Liver (tissue), 9 donors: ENCODE measurements around the gene MMP25. TPM values are rescaled to one million over a fixed set of nuclear protein-coding genes. Genes with fewer than 3 reads are reported as not detected.

ENCODE experiments used
- DNase-seq: peaks from one replicate; pipeline ENCODE4 v3.0.0-alpha.2; 2017; ENCODE audit warnings: low spot score
- H3K27ac ChIP-seq, 2 donors: one replicate each; pipeline ENCODE4 v1.7.0; 2013; ENCODE audit warnings: inconsistent platforms in 2 of 2, low read length in 2 of 2, control low read depth in 1 of 2, low read depth in 1 of 2, mild to moderate bottlenecking in 1 of 2
- H3K27me3 ChIP-seq, 4 donors: one replicate each; pipeline versions ENCODE4 v1.6.1 to v1.7.0; 2013; ENCODE audit warnings: low read length in 3 of 4, inconsistent platforms in 1 of 4, mild to moderate bottlenecking in 1 of 4, moderate library complexity in 1 of 4; ENCODE audit not compliant: control insufficient read depth in 4 of 4, insufficient read depth in 4 of 4
- H3K36me3 ChIP-seq, 4 donors: one replicate each; pipeline versions ENCODE4 v1.6.1 to v1.7.0; 2013; ENCODE audit warnings: low read length in 3 of 4, mild to moderate bottlenecking in 3 of 4, low read depth in 1 of 4, moderate library complexity in 1 of 4; ENCODE audit not compliant: control insufficient read depth in 4 of 4, insufficient read depth in 3 of 4
- H3K4me1 ChIP-seq, 4 donors: one replicate each; pipeline versions ENCODE4 v1.6.1 to v1.7.0; 2013; ENCODE audit warnings: low read length in 3 of 4, mild to moderate bottlenecking in 3 of 4, moderate library complexity in 1 of 4; ENCODE audit not compliant: control insufficient read depth in 4 of 4, insufficient read depth in 4 of 4
- H3K4me3 ChIP-seq, 3 donors: one replicate each; pipeline versions ENCODE4 v1.6.1 to v1.7.0; 2013; ENCODE audit warnings: low read length in 3 of 3, control low read depth in 1 of 3, low read depth in 1 of 3, mild to moderate bottlenecking in 1 of 3
- H3K9ac ChIP-seq, 2 donors: one replicate each; pipeline ENCODE4 v1.7.0; 2013; ENCODE audit warnings: low read length in 2 of 2, mild to moderate bottlenecking in 2 of 2, moderate library complexity in 2 of 2, control low read depth in 1 of 2, low read depth in 1 of 2
- H3K9me3 ChIP-seq, 4 donors: one replicate each; pipeline versions ENCODE4 v1.6.1 to v1.7.0; 2013; ENCODE audit warnings: low read length in 3 of 4; ENCODE audit not compliant: control insufficient read depth in 4 of 4
- ATF3 ChIP-seq: IDR thresholded peaks from 2 replicates; pipeline ENCODE4 v1.6.1; 2016; ENCODE audit warnings: antibody characterized with exemption
- CTCF ChIP-seq: fragments of 150-350 bp; IDR thresholded peaks from 2 replicates; pipeline ENCODE4 v1.5.1; 2017; ENCODE audit warnings: improper control_type of control experiment, low read depth, low read length; ENCODE audit not compliant: missing input control
- EGR1 ChIP-seq, 2 donors: IDR thresholded peaks; 2 replicates each; pipeline ENCODE4 v1.6.1; 2016 to 2018; ENCODE audit warnings: antibody characterized with exemption in 2 of 2, low read depth in 2 of 2
- FOXA1 ChIP-seq: IDR thresholded peaks from 2 replicates; pipeline ENCODE4 v1.6.1; 2016; ENCODE audit warnings: antibody characterized with exemption
- FOXA2 ChIP-seq: IDR thresholded peaks from 2 replicates; pipeline ENCODE4 v1.6.1; 2016; ENCODE audit warnings: antibody characterized with exemption
- GABPA ChIP-seq, 2 donors: IDR thresholded peaks in 1 of 2; conservative IDR thresholded peaks in 1 of 2; 2 replicates each; pipeline ENCODE4 v1.6.1; 2016; ENCODE audit warnings: antibody characterized with exemption in 2 of 2, mild to moderate bottlenecking in 1 of 2, moderate library complexity in 1 of 2
- HNF4A ChIP-seq, 2 donors: conservative IDR thresholded peaks; 2 replicates each; pipeline ENCODE4 v1.6.1; 2016; ENCODE audit warnings: antibody characterized with exemption in 2 of 2, mild to moderate bottlenecking in 2 of 2
- HNF4G ChIP-seq: IDR thresholded peaks from 2 replicates; pipeline ENCODE4 v1.6.1; 2016; ENCODE audit warnings: antibody characterized with exemption
- JUND ChIP-seq, 2 donors: IDR thresholded peaks; 2 replicates each; pipeline ENCODE4 v1.6.1; 2016; ENCODE audit warnings: antibody characterized with exemption in 2 of 2
- MAX ChIP-seq: IDR thresholded peaks from 2 replicates; pipeline ENCODE4 v1.6.1; 2016; ENCODE audit warnings: antibody characterized with exemption
- NR2F2 ChIP-seq: IDR thresholded peaks from 2 replicates; pipeline ENCODE4 v1.6.1; 2016; ENCODE audit warnings: antibody characterized with exemption
- RAD21 ChIP-seq, 2 donors: IDR thresholded peaks; 2 replicates each; pipeline ENCODE4 v1.6.1; 2016; ENCODE audit warnings: antibody characterized with exemption in 2 of 2, mild to moderate bottlenecking in 2 of 2
- REST ChIP-seq: IDR thresholded peaks from 2 replicates; pipeline ENCODE4 v1.6.1; 2016; ENCODE audit warnings: antibody characterized with exemption, mild to moderate bottlenecking
- RXRA ChIP-seq, 2 donors: IDR thresholded peaks; 2 replicates each; pipeline ENCODE4 v1.6.1; 2017 to 2018; ENCODE audit warnings: antibody characterized with exemption in 2 of 2, mild to moderate bottlenecking in 1 of 2
- SP1 ChIP-seq: IDR thresholded peaks from 2 replicates; pipeline ENCODE4 v1.6.1; 2018; ENCODE audit warnings: antibody characterized with exemption, mild to moderate bottlenecking
- TAF1 ChIP-seq: conservative IDR thresholded peaks from 2 replicates; pipeline ENCODE4 v1.6.1; 2016; ENCODE audit warnings: antibody characterized with exemption, mild to moderate bottlenecking
- YY1 ChIP-seq: IDR thresholded peaks from 2 replicates; pipeline ENCODE4 v1.6.1; 2016; ENCODE audit warnings: antibody characterized with exemption, mild to moderate bottlenecking
- ZBTB33 ChIP-seq: IDR thresholded peaks from 2 replicates; pipeline ENCODE4 v1.6.1; 2016; ENCODE audit warnings: antibody characterized with exemption
- WGBS: extraction: QIAGEN DNeasy Blood & Tissue Kit; methylation state at CpG from one replicate; pipeline ENCODE4 v1.1.7; 2013; 5-methylcytosine and 5-hydroxymethylcytosine counted together
- polyA plus RNA-seq, 2 donors: library from polyadenylated mRNA; stranded (reverse) in 1 of 2; unstranded in 1 of 2; fragments of 200-250 nt in 1 of 2; fragments of >200 nt in 1 of 2; fragmentation: Nextera tagmentation in 1 of 2; extraction: Ambion mirVana in 1 of 2; gene quantifications; one replicate each; pipeline versions ENCODE4 v1.2.1 to v1.2.3, GENCODE V29; 2013 to 2015
- total RNA-seq, 2 donors: library from RNA; depleted of rRNA; stranded (reverse); fragments of >200 nt; gene quantifications; one replicate each; pipeline ENCODE4 v1.2.3, GENCODE V29; 2014
- donor health status: healthy.
- donor health status: healthy.
- donor health status: healthy.
- donor health status: healthy.
- donor health status: healthy.

The MMP25 gene
- total and polyA plus RNA-seq, 4 donors: 0.47 to 2.7 (median 0.96) TPM

GRCh38 chr16:3025032-3026002, 21.0 kb upstream of the MMP25 start (continued):
- TF ChIP-seq EGR1 (IDR thresholded peaks at IDR 0.05; ENCODE audit: low read depth in 2 of 2): no peak
- TF ChIP-seq SP1: no peak
- TF ChIP-seq FOXA2: no peak

- Histone ChIP-seq H3K4me1 (peaks cover 17 to 52% (median 22%) of the 10 kb centered on the region in 4 donors), H3K4me3 (no peak overlapping the region), H3K9ac (no peak overlapping the region), H3K9me3 (no peaks in the 10 kb centered on the region), H3K36me3 (peaks cover 0 to 14% (median 3%) of the 10 kb centered on the region in 4 donors), H3K27ac (no peak overlapping the region), H3K27me3 (peaks cover 0 to 5% (median 2%) of the 10 kb centered on the region in 4 donors)
- DNase-seq: no peak
- 93% methylated on average over 8 of the region's 8 CpGs for WGBS
- TF ChIP-seq HNF4G: no peak
These were observed 20.4 kb upstream of the MMP25 start for GRCh38 chr16:3026003-3026378.

- no peak overlapping the region for H3K27ac ChIP-seq
- TF ChIP-seq YY1 (no peak), TAF1 (no peak), EGR1 (IDR thresholded peaks at IDR 0.05; ENCODE audit: low read depth in 2 of 2) (no peak), NR2F2 (no peak), CTCF (no peak), ZBTB33 (no peak), FOXA1 (no peak), MAX (no peak), REST (no peak), RAD21 (IDR thresholded peaks at IDR 0.05) (no peak), FOXA2 (no peak), HNF4G (no peak), RXRA (IDR thresholded peaks at IDR 0.05) (no peak), GABPA (IDR thresholded peaks at IDR 0.05 in 1 of 2, conservative IDR thresholded peaks at IDR 0.05 in 1 of 2) (no peak), HNF4A (conservative IDR thresholded peaks at IDR 0.05) (no peak), ATF3 (no peak), SP1 (no peak), JUND (IDR thresholded peaks at IDR 0.05) (no peak)
- no peak overlapping the region for H3K4me3 ChIP-seq
- 96% methylated on average over 24 of the region's 24 CpGs for WGBS
- H3K4me1 ChIP-seq: peaks cover 13 to 44% (median 16%) of the 10 kb centered on the region in 4 donors
- no peak overlapping the region for H3K9ac ChIP-seq
- no peak for DNase-seq
- peaks cover 0 to 14% (median 3%) of the 10 kb centered on the region in 4 donors for H3K36me3 ChIP-seq
- no peaks in the 10 kb centered on the region for H3K9me3 ChIP-seq
- peaks cover 0 to 5% (median 2%) of the 10 kb centered on the region in 4 donors for H3K27me3 ChIP-seq
These were observed 19.5 kb upstream of the MMP25 start for GRCh38 chr16:3026609-3027488.
